ENCODE data around the gene RAB40C. TPM values are rescaled to one million over a fixed set of nuclear protein-coding genes. Genes with fewer than 3 reads are reported as not detected.

The RAB40C gene
- total and polyA plus RNA-seq, 2 experiments from 2014 or later = 9.5 to 18.8 TPM

GRCh38 chr16:668519-669171 lies 78.8 kb downstream of the RAB40C start:
- 6 to 7% methylated on average over 46 of the region's 50 CpGs for WGBS, 2 experiments (ENCODE audit: low coverage in 1 of 2, low lambda C conversion rate in 2 of 2, missing lambda C conversion rate in 2 of 2)
- Histone ChIP-seq H2AFZ (peak overlapping the region; percentile 65; the same call in 1 of the 2 replicates), H3K79me2 (ENCODE audit: insufficient read depth) (peaks cover 24% of the 10 kb centered on the region), H4K20me1 (ENCODE audit: insufficient read depth) (no peaks in the 10 kb centered on the region), H3K9ac (peak overlapping the region; percentile 97), H3K27me3 (replicated peaks; ENCODE audit: insufficient read depth) (no peaks in the 10 kb centered on the region), H3K9me3 (ENCODE audit: low read depth) (no peaks in the 10 kb centered on the region), H3K4me3 (peak overlapping the region; percentile 95), H3K36me3 (ENCODE audit: low read depth) (no peaks in the 10 kb centered on the region), H3K27ac (peak overlapping the region; percentile 49), H3K4me2 (ENCODE audit: unreplicated experiment) (peak overlapping the region; percentile 89), H3K4me1 (ENCODE audit: insufficient read depth) (no peaks in the 10 kb centered on the region; the same call in 1 of the 2 replicates), H3K9me2 (ENCODE audit: insufficient read depth) (no peaks in the 10 kb centered on the region), H3F3A (ENCODE audit: insufficient read depth) (no peaks in the 10 kb centered on the region)
- peak; percentile 56 for DNase-seq
- in situ Hi-C loops (cut with MboI) = no loop called here
- no peak for TF ChIP-seq EZH2phosphoT487 (IDR thresholded peaks at IDR 0.05; ENCODE audit: insufficient read depth, low read depth)
- no peak for TF ChIP-seq EZH2 (IDR thresholded peaks at IDR 0.05; ENCODE audit: insufficient read depth, poor library complexity, severe bottlenecking)

DNA sequence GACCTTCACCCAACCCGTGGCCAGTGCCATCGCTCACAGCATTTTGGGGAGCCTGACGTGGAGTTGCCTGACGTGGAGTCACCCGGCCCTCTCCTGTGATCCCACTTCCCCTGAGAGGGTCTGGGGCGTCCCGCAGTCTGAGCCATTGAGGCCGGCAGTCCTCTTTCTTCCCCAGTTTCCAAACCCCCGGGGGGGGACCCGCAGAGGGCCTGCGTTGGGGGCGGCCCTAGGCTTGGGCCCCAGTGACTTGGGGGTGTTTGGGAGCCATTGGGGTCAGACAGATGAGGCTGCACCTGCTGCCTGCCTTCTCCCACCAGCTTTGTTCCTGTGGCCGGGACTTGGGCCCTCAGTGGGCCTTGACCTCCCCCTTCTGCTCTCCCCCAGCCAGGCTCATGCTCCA lies 79.8 kb downstream of the RAB40C start:
- Histone ChIP-seq H3K4me2 (ENCODE audit: unreplicated experiment) (no peak overlapping the region), H3K27ac (no peak overlapping the region), H3F3A (ENCODE audit: insufficient read depth) (no peaks in the 10 kb centered on the region), H3K9me2 (ENCODE audit: insufficient read depth) (no peaks in the 10 kb centered on the region), H3K9me3 (ENCODE audit: low read depth) (no peaks in the 10 kb centered on the region), H3K4me1 (ENCODE audit: insufficient read depth) (no peaks in the 10 kb centered on the region; the same call in 1 of the 2 replicates), H3K36me3 (ENCODE audit: low read depth) (no peaks in the 10 kb centered on the region), H4K20me1 (ENCODE audit: insufficient read depth) (no peaks in the 10 kb centered on the region), H3K9ac (0 out of 2 replicates have a peak overlapping the region, but pooled peaks have one; percentile 97), H3K27me3 (replicated peaks; ENCODE audit: insufficient read depth) (no peaks in the 10 kb centered on the region), H3K4me3 (no peak overlapping the region), H2AFZ (no peak overlapping the region), H3K79me2 (ENCODE audit: insufficient read depth) (peaks cover 24% of the 10 kb centered on the region)
- 92 to 98% methylated on average over 12 to 13 of the region's 13 CpGs for WGBS, 2 experiments (ENCODE audit: low coverage in 1 of 2, low lambda C conversion rate in 2 of 2, missing lambda C conversion rate in 2 of 2)
- no peak for DNase-seq
- in situ Hi-C loops (cut with MboI) = no loop called here
- TF ChIP-seq EZH2phosphoT487 (IDR thresholded peaks at IDR 0.05; ENCODE audit: insufficient read depth, low read depth) (no peak), EZH2 (IDR thresholded peaks at IDR 0.05; ENCODE audit: insufficient read depth, poor library complexity, severe bottlenecking) (no peak)

DNA sequence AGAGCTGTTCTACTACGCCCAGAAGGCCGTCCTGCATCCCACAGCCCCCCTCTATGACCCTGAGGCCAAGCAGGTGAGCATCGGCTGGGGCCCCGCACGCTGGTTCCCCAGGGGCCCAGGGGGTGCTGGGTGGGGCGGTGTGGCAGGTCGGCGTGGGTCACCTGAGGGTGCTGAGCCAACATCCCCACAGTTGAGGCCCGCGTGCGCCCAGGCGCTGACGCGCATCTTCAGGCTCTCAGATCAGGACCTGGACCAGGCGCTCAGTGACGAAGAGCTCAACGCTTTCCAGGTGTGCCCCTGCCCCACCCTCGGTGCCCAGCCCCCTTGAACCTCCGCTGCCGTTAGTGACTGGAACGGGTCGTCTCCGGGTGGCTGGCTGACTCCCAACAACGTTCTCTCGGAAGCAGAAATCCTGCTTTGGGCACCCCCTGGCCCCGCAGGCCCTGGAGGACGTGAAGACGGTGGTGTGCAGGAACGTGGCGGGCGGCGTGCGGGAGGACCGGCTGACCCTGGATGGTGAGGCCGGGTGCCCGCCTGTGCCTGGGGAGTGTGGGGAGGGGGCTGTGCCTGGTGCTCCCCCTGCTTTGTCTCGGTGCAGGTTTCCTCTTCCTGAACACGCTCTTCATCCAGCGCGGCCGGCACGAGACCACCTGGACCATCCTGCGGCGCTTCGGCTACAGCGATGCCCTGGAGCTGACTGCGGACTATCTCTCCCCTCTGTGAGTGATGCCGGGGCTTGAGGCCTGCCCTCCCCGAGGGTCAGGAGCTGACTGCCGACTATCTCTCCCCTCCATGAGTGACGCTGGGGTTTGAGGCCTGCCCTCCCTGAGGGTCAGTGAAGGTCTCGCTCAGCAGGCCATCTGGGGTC lies 80.9 kb downstream of the RAB40C start:
- H2AFZ ChIP-seq = no peak overlapping the region
- H3F3A ChIP-seq (ENCODE audit: insufficient read depth) = no peaks in the 10 kb centered on the region
- H3K27ac ChIP-seq = no peak overlapping the region
- H3K9me2 ChIP-seq (ENCODE audit: insufficient read depth) = no peaks in the 10 kb centered on the region
- H4K20me1 ChIP-seq (ENCODE audit: insufficient read depth) = no peaks in the 10 kb centered on the region
- H3K36me3 ChIP-seq (ENCODE audit: low read depth) = no peaks in the 10 kb centered on the region
- DNase-seq = no peak
- in situ Hi-C loops (cut with MboI) = no loop called here
- H3K79me2 ChIP-seq (ENCODE audit: insufficient read depth) = peaks cover 24% of the 10 kb centered on the region
- H3K27me3 ChIP-seq (replicated peaks; ENCODE audit: insufficient read depth) = no peaks in the 10 kb centered on the region
- no peaks in the 10 kb centered on the region; the same call in 1 of the 2 replicates for H3K4me1 ChIP-seq (ENCODE audit: insufficient read depth)
- H3K9ac ChIP-seq = no peak overlapping the region
- 89 to 92% methylated on average over 40 to 52 of the region's 52 CpGs for WGBS, 2 experiments (ENCODE audit: low coverage in 1 of 2, low lambda C conversion rate in 2 of 2, missing lambda C conversion rate in 2 of 2)
- no peaks in the 10 kb centered on the region for H3K9me3 ChIP-seq (ENCODE audit: low read depth)
- TF ChIP-seq EZH2 (IDR thresholded peaks at IDR 0.05; ENCODE audit: insufficient read depth, poor library complexity, severe bottlenecking) = no peak
- no peak for TF ChIP-seq EZH2phosphoT487 (IDR thresholded peaks at IDR 0.05; ENCODE audit: insufficient read depth, low read depth)
- no peak overlapping the region for H3K4me3 ChIP-seq
- no peak overlapping the region for H3K4me2 ChIP-seq (ENCODE audit: unreplicated experiment)

DNA sequence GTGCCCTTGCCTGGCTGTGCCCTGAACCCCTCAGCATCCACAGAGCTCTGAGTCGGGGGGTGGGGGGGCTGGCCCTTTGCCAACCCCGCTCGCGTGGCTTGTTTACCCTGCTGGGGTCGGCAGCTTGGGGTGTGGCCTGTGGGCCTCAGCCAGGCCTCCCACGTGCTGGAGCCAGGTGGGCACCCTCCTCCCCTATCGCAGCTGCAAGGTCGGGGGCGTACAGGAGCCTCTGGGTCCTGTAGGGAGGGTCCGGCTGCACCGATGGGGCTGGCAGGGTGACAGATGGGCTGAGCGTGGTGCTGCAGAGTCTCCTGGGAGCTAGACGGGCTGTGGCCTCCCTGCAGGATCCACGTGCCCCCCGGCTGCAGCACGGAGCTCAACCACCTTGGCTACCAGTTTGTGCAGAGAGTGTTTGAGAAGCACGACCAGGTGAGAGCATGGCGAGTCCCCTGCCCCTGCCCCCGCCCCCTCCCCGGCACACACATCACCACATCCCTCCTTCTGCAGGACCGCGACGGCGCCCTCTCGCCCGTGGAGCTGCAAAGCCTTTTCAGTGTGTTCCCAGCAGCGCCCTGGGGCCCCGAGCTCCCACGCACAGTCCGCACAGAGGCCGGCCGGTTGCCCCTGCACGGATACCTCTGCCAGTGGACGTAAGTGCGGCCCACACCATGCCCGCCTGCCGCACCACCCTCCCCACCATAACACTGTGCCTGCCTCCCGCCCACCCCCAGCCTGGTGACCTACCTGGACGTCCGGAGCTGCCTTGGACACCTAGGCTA lies 81.7 kb downstream of the RAB40C start:
- in situ Hi-C loops (cut with MboI) = no loop called here
- Histone ChIP-seq H3K27me3 (replicated peaks; ENCODE audit: insufficient read depth) (no peaks in the 10 kb centered on the region), H3K9me3 (ENCODE audit: low read depth) (no peaks in the 10 kb centered on the region), H3K36me3 (ENCODE audit: low read depth) (no peaks in the 10 kb centered on the region), H2AFZ (no peak overlapping the region), H3K4me1 (ENCODE audit: insufficient read depth) (no peaks in the 10 kb centered on the region; the same call in 1 of the 2 replicates), H3K27ac (no peak overlapping the region), H3K9ac (no peak overlapping the region), H3K4me2 (ENCODE audit: unreplicated experiment) (no peak overlapping the region), H3K9me2 (ENCODE audit: insufficient read depth) (no peaks in the 10 kb centered on the region), H3F3A (ENCODE audit: insufficient read depth) (no peaks in the 10 kb centered on the region), H4K20me1 (ENCODE audit: insufficient read depth) (no peaks in the 10 kb centered on the region), H3K79me2 (ENCODE audit: insufficient read depth) (peaks cover 24% of the 10 kb centered on the region), H3K4me3 (no peak overlapping the region)
- TF ChIP-seq EZH2 (IDR thresholded peaks at IDR 0.05; ENCODE audit: insufficient read depth, poor library complexity, severe bottlenecking) (no peak), EZH2phosphoT487 (IDR thresholded peaks at IDR 0.05; ENCODE audit: insufficient read depth, low read depth) (no peak)
- DNase-seq = no peak
- WGBS, 2 experiments (ENCODE audit: low coverage in 1 of 2, low lambda C conversion rate in 2 of 2, missing lambda C conversion rate in 2 of 2) = 89 to 90% methylated on average over 14 to 36 of the region's 40 CpGs
